GM19351 (cell line): Measurements from ENCODE around the gene CDH13.
A peak's percentile ranks its signal among the peaks of the same experiment; 100 is the strongest.

ENCODE experiments used
- ATAC-seq: cut with Tn5 transposase; IDR thresholded peaks from one replicate; pipeline ENCODE4 v1.9.1; 2021; ENCODE audit warnings: mild to moderate bottlenecking, moderate library complexity; ENCODE audit not compliant: unreplicated experiment

CDH13 gene

DNA sequence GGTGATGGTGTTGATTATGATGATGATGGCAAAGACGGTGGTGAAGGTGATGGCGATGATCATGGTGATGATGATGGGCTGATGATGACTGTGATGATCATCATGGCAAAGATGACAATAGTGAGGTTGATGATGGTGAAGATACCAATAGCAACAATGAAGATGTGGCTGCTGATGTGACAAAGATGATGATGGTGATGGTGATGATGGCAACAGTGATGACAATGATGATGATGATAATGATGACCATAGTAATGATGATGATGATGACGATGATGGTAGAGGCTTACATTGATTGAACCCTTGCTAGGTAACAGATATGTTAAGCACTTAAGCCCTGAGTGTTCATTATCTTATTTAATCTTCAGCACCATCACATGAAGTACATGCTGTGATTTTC is 817.2 kb downstream of the CDH13 start:
- ATAC-seq, result no peak

GRCh38 chr16:83447560-83447959 is 820.8 kb downstream of the CDH13 start:
- ATAC-seq, result no peak

- ATAC-seq, result no peak
Measured at GRCh38 chr16:83449861-83450260, 823.1 kb downstream of the CDH13 start.

GRCh38 chr16:83453977-83454376 is 827.2 kb downstream of the CDH13 start:
- peak; percentile 47 for ATAC-seq

DNA sequence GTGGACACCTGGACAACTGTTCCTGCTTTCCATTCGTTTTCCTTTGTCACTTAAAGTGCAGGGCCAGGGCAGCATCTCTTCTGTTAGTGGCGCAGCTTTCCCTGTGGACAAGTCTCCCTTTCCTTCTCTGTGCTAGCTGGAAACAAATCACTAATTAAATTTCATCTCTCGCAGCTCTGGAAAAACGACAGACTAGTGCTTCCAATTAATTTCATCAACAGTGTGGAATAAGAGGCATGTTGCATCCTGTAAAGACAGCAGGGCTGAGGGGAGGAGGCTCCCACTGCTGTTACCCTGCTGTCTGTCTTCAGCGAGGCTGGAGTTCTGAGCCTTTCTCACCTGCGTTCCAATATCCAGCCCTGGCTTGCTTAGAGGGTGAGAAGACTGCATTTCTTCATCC is 828.9 kb downstream of the CDH13 start:
- ATAC-seq, result no peak

DNA sequence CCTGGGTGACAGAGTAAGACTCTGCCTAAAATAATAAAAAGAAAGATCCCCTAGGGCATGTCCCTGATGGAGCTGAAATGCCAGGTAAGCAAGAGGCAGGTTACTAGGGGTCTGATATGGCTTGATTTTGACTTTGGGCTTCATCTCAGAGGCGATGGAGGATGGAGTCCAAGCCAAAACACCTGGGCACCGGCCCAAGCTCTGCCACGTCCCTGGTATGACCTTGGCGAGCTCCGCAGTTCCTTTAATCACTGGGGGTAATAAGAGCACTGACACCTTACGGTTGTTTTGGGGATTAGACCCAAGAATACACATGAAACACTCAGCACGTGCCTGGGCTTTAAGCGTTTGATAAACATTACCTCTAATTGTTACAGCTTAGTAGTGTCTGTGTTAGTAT is 830.2 kb downstream of the CDH13 start:
- ATAC-seq, result no peak

DNA sequence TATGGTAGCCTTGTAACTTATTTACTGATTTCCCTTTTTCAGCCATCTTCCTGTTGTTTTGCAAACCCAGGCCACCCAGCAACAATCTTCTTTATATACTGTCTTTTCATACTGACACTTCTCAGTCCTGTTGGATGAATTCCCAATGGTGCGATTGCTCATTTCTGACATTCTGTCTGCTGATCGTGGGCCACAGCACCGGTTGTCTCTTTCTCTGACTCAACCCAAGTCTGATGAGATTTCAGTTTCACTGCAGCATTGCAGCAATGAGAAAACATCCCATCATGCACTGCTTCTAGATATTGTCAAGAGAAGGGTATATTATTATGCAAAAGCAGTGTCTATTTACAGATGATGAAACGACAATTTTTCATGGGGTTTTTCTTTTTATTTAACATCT is 831.8 kb downstream of the CDH13 start:
- peak; percentile 87 for ATAC-seq

- no peak for ATAC-seq
Measured at GRCh38 chr16:83464991-83465390, 838.2 kb downstream of the CDH13 start.

GRCh38 chr16:83470416-83470815 is 843.6 kb downstream of the CDH13 start:
- no peak for ATAC-seq

DNA sequence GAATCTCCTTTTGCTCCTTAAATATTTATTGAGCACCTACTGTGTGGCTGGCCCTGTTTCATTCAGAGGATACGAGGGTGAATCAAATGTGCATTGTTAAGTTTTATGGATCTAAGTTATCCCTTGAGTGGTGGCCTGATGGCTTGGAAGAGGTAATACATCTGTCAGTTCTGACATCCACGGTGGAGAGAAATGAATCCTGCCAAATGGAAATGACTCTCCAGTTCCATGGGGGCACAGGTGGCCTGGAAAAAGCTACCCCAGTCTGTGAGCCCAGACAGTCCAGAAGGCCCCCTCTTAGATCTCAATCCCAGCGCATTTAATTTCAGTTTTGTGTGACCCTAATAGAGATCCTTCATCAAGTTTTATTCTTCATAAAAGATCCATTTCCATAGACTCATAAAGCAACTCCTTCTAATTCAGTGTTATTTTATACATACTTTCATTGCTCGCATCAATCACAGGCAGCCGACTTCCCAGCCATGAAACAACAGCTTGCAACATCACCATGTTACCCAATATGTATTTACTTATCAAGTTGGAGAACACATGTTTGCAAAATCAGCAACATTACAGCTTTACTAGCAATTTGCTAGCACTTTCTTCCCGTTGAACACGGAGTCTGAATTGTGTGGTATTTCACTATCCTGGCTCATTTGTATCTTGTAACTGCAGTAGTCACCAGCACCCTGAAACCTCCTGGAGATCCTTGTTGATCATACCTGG is 846.2 kb downstream of the CDH13 start:
- no peak for ATAC-seq

DNA sequence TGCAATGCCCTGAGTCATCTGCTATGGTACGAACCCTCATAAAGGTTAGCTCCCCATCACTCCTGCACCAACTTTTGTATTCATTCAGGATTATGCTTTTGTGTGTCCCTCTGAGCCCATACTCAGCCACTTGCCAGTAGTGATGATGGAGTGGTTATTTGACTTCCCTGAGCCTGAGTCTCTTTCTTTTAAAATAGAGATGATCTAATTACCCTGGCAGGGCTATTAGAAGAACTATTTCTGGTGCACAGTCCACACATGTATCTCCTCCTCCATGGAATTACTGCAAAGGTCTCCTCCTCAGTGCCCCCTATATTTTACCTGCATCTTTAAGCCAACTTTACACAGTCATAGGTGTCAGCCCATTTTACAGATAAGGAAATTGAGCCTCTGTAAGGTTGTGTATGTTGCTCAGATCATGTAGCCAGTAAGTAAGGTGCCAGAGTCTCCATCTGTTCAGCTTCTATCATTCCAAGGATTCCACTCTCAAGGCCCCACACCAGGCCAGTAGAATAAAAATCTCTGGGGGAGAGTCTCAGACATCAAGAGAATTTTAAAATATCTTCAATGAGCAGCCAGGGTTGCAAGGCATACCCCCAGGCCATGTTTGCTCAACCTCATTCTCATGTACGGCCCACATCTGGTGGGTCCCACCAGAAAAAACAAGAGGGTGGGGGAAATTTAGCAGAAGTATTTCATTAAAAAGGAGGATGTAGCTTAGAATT is 847.3 kb downstream of the CDH13 start:
- ATAC-seq, result no peak

- ATAC-seq, result no peak
Measured at GRCh38 chr16:83475108-83475507, 848.3 kb downstream of the CDH13 start.

- no peak for ATAC-seq
Measured at GRCh38 chr16:83481589-83481988, 854.8 kb downstream of the CDH13 start.

- no peak for ATAC-seq
Measured at GRCh38 chr16:83482545-83483162, 855.9 kb downstream of the CDH13 start.

DNA sequence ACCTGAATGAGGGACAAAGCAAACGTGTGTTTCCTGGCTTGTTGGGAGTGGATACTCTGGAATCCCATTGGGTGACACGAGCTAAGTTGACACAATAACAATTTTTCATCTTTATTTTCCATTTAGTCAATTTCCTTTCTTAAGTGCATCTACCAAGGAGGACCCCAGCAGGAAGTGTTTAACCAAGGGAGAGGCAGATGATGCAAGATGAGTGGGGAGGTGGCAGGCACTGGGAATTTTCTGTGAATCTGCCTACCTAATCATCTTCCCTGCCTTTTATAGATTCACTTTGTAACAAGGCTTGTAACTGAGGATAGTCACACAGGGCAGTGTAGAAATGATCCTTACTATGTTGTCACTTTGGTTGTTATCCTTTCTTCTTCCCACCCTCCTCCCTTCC is 863.3 kb downstream of the CDH13 start:
- ATAC-seq, result no peak

DNA sequence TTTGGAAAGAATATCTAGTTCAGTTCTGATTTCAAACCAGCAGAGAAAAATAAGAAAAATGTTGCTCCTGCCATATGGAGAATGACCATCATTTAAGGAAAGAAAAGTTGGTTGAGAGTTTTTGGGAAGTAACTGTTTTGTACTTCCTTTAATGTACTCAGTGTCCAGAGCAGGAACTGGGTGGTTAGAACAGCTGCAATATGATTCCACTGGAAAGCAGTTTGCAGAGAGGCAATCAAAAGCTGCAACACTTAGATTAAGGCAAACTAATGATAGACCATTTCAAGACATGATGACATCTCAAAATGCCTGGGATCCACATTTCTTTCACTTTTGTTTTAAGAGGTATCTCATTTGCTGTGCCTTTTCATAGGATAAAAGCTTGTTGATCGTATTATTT is 867.7 kb downstream of the CDH13 start:
- no peak for ATAC-seq

GRCh38 chr16:83501481-83501880 is 874.7 kb downstream of the CDH13 start:
- ATAC-seq, result no peak

GRCh38 chr16:83508295-83508694 is 881.5 kb downstream of the CDH13 start:
- ATAC-seq, result no peak

- no peak for ATAC-seq
Measured at GRCh38 chr16:83509316-83509715, 882.5 kb downstream of the CDH13 start.

GRCh38 chr16:83510906-83511305 is 884.1 kb downstream of the CDH13 start:
- ATAC-seq, result no peak

DNA sequence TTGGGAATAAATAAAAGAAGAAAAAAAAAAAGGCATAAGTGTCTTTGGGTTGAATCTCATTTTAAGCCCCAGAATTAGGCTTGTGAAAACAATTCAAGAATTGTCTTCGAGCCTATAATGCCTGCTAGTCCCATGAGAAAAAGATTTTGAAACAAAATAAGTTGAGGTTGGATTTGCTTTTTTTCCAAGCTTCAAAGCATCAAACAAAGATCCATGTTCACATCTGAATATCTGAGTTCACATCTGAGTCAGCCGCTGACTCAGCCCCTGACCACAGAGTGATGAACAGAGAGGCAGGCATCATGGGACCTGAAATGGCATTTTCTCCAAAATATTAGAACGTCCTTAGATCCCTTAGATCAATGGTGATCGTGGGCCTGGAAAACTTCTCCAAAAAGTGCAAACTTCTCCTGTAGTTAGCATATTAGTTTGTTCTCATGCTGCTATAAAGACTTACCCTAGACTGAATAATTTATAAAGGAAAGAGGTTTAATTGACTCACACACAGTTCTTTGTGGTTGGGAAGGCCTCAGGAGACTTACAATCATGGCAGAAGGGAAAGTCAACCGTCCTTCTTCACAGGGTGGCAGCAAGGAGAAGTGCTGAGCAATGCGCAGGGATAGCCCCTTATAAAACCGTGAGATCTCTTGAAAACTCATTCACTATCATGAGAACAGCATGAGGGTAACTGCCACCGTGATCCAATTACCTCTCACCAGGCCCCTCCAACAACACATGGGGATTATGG is 886.4 kb downstream of the CDH13 start:
- no peak for ATAC-seq
